HG03575 (cell line): Measurements from ENCODE around the gene COX20.

Experiments used
- ATAC-seq: cut with Tn5 transposase; IDR thresholded peaks from one replicate; pipeline ENCODE4 v1.9.1; 2021; ENCODE audit not compliant: unreplicated experiment, insufficient number of reproducible peaks, low FRiP score; ENCODE audit errors: extremely low read depth

Gene COX20

GRCh38 chr1:244846653-244847052, 11.2 kb downstream of the COX20 start:
- ATAC-seq: no peak

- no peak for ATAC-seq
These were observed 13.9 kb downstream of the COX20 start for GRCh38 chr1:244849189-244849866.

GRCh38 chr1:244850099-244850852, 14.8 kb downstream of the COX20 start:
- no peak for ATAC-seq

DNA sequence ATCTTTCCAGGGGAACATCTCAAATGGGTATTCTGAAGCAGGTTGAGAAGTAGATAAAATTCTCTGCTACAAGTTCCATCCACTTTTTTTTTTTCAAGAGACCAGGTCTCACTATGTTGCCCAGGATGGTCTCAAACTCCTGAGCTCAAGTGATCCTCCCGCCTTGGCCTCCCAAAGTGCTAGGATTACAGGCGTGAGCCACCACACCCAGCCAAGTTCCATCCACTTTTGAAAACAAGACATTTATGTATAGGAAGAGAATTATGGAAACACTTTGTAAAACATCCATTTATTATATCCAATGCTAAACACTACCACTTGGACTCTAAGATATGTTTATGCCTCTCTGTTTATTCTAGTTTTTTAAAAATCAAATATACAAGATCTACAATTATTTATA, 15.4 kb downstream of the COX20 start:
- no peak for ATAC-seq

- ATAC-seq: no peak
These were observed 16.2 kb downstream of the COX20 start for GRCh38 chr1:244851546-244852231.

DNA sequence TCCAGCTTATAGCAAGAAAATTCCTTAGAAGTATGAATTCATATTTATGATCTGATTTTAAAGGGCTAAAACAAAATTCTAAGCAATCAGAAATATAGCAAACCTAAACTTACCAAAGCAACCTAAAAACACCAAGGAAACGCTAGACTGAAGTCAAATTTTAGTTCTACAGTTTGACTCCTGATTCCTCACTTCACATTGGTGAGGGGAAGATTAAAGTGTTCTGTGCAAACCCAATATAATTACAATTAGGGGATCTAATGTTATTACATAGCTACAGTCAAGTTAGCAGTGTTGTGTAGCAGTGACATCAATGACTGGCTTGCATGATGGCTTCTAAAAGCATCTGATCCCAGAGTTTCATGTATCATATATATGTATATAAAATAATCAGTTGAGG, 17.2 kb downstream of the COX20 start:
- no peak for ATAC-seq

GRCh38 chr1:244854166-244854565, 18.7 kb downstream of the COX20 start:
- ATAC-seq: no peak

DNA sequence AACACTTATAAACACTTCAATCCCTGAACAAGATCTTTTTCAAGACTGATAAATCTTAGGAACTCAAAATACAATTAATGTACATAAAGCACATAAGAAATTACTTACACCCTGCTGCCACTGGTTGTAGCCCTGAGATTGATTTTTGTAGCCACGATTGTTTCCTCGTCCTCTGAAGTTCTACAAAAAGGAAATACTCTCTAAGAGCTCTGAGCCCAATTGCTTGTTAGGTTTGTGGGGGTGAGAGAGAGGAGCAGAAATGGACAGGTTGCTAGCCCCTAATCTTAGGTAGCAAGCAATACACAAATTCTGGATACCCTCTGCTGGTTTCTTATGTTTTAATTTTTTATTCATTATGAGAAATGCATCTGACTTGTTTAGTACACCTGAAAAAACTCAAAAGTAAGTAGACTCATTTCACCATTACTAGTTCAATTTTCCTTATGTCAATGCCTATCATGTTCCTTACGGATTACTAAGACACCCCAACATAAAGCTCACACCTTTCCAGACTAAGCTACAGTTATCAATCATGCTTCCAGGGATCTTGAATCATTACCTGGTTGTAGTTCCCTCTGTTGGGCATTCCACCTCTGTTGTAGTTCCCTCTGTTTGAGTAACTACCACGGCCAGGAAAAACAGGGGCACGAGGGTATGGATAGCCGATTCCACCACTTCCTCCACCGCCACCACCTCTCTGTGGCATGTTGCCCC, 19.6 kb downstream of the COX20 start:
- ATAC-seq: no peak

DNA sequence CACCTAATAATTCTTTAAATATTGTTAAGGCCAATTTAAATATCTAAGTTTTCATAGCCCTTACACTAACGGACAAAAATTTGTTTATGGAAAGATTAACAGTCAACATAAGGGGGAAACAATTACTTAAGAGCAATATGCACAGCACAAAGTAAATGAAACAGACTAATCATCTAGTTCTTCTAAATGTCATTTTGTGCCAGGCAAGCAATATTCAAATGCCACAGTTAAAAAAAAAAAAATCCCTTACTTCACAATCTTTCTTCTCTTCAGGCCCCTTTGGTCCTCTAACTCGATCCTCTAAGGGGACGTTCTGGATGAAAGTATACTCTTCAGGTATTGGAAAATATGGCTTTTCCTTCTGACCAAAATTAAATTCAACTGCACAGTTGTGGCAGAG, 22.3 kb downstream of the COX20 start:
- ATAC-seq: no peak

GRCh38 chr1:244858357-244858756, 22.9 kb downstream of the COX20 start:
- ATAC-seq: no peak

- ATAC-seq: no peak
These were observed 24.6 kb downstream of the COX20 start for GRCh38 chr1:244860078-244860477.

DNA sequence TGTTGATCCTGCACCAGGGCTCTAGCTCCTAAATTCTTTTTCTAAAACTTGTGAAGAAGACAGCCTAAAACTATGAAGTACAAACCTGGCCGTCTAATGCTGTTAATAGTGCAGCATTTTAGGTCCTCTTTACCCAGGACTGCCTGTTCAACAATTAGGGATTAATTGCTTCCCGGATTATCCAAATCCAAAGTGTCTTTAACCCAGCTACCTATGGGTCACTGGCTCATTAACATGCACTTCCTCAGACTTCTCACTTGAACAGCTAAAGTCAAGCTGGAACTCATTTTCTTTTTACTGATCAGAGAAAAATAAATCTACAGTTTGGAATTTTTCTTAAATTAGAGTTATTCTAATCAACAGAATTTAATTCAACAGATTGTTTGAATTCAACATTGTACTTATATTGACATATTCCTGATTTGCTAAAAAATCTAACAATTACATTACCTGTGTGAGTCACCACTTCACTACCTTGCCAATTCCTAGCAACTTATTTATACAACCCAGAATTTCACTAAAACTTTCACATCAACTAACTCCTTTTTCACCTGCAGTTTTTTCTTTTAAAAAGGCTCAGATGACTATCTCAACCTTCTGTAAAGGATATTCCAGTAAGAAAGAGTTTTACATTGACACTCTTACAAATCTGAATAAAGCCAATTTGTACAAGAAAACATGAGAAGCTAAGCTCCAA, 25.6 kb downstream of the COX20 start:
- ATAC-seq: no peak

GRCh38 chr1:244861683-244862082, 26.2 kb downstream of the COX20 start:
- no peak for ATAC-seq

DNA sequence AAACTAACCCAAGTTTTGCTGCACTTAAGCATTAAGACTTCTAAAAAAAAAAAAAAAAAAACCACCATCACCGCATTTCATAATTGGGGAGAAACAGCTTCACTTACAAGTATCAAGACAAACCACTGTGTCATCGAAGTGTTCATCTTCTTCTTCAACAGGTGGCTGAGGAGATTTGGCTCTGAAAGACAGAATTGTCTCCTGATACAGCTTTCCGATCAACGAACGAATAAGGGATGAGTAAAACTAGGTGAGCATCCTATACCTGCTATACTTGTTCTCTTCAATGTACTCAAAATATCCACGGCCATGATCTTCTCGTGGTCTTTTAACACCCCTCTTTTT, 26.9 kb downstream of the COX20 start:
- ATAC-seq: no peak

DNA sequence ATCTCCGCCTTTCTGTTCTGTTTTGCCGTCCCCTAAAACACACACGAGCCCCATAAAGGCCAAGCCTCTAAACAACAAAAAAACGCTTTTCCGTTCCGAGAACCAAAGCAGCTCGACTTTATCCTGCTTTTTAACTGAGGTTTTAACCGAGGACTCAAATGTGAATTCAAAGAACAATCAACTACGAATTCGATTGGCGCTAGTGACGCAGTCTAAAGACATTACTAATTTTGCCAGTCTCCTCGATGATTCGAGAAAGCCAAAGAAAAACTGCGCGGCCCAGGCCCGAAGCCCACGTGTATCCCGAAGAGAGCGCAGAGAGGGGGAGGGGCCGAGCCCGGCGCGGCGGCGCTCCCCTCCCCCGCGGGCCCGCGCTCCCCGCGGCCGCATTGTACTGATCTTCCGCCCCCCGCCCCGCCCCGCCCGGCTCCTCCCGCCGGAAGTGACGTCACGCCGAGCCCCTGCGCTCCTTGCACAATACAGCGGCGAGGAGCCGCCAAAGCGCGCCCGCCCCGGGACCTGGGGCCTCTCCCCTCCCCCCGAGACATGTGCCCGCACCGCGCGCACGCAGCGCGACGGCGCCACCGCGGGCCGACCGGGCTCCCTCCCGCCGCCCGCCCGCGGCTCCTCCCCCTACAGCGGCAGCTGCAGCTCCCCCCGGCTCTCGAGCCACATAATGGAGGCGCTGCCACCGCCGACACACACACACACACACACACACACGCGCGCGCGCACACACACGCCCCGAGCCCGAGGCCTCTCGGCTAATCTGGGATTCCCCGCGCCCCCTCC, 27.4 kb downstream of the COX20 start:
- no peak for ATAC-seq

- ATAC-seq: no peak
These were observed 28.2 kb downstream of the COX20 start for GRCh38 chr1:244863491-244864252.

DNA sequence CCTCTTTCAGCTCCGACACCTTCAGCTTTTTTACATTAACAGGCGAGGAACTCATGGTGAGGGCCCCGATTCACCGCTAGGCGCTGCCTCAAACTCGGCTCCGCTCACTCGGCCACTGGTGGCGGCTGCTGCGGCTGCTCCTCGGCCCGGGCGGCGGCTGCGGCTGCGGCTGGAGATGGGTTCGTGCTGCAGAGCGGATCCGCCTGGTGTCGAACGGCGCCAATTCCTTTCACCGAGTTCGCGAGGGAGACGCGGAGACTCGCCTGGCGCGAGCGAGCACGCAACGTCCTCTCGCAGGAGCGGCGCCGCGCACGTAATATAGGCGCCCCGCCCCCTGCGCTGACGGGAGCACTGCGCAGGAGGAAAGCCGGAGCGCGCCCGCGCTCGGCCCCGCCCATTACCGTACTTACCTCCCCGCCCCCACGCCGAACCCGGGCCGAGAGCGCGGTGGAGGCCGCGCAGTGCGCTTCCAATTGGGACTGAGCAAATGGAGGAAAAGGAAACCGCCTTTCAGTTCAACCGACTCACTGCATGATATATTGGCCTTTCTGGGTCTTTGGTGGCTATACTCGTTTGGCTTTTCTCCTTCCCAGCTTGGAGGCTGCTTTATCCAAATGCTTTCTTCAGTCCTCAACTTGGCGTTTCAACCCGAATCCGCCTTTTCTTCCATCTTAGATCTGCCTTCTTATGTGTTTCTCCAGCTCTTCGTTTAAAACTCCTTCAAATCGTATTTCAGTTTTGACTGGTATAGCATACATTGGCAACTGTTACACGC, 29.0 kb downstream of the COX20 start, which contains the start of gene HNRNPU:
Gene HNRNPU, minus strand, starts transcription at position 291 of the 775 bp plus-strand sequence. Its CDS starts 236 bp downstream, at position 55.
- no peak for ATAC-seq
